Activated CD4-positive, alpha-beta T cell treated with anti-CD3 and anti-CD28 coated beads, Interleukin-2, amount 50 U/mL, for 1 hour (primary cell): ENCODE data around the gene COPG2.
"Not testable (repeated sequence)": the region's sequence is repeated elsewhere in the genome, so short reads cannot be mapped to it uniquely, and the experiment has no call there.

Experiments
- DNase-seq: peaks from one replicate; pipeline ENCODE4 v3.0.0-alpha.2; 2020

COPG2 gene

GRCh38 chr7:130554481-130554880, 114.1 kb downstream of the COPG2 start:
- no peak for DNase-seq

GRCh38 chr7:130553398-130554029, 115.0 kb downstream of the COPG2 start:
- no peak for DNase-seq

GRCh38 chr7:130544356-130544755, 124.2 kb downstream of the COPG2 start:
- DNase-seq, result no peak

GRCh38 chr7:130543487-130544010, 125.0 kb downstream of the COPG2 start:
- no peak for DNase-seq

GRCh38 chr7:130542297-130542696, 126.3 kb downstream of the COPG2 start:
- DNase-seq, result not testable (repeated sequence)

GRCh38 chr7:130541287-130541686, 127.3 kb downstream of the COPG2 start:
- not testable (repeated sequence) for DNase-seq

- not testable (repeated sequence) for DNase-seq
These were observed 130.7 kb downstream of the COPG2 start for GRCh38 chr7:130537894-130538293.

- no peak for DNase-seq
These were observed 139.1 kb downstream of the COPG2 start for GRCh38 chr7:130529417-130529816.

- DNase-seq, result not testable (repeated sequence)
These were observed 140.7 kb downstream of the COPG2 start for GRCh38 chr7:130527752-130528355.

- DNase-seq, result no peak
These were observed 143.9 kb downstream of the COPG2 start for GRCh38 chr7:130524628-130525027.

GRCh38 chr7:130523519-130524125, 144.9 kb downstream of the COPG2 start:
- DNase-seq, result not testable (repeated sequence)

GRCh38 chr7:130521258-130521951, 147.1 kb downstream of the COPG2 start:
- no peak for DNase-seq

- no peak for DNase-seq
These were observed 153.1 kb downstream of the COPG2 start for GRCh38 chr7:130515315-130516040.

- no peak for DNase-seq
These were observed 155.1 kb downstream of the COPG2 start for GRCh38 chr7:130513447-130513846.

- DNase-seq, result not testable (repeated sequence)
These were observed 156.5 kb downstream of the COPG2 start for GRCh38 chr7:130512038-130512437.

GRCh38 chr7:130506358-130506757, 162.2 kb downstream of the COPG2 start:
- DNase-seq, result no peak

GRCh38 chr7:130505753-130506152, 162.8 kb downstream of the COPG2 start:
- DNase-seq, result no peak

- DNase-seq, result no peak
These were observed 167.6 kb downstream of the COPG2 start for GRCh38 chr7:130500910-130501309.

- DNase-seq, result no peak
These were observed 168.1 kb downstream of the COPG2 start for GRCh38 chr7:130500463-130500862.

GRCh38 chr7:130494431-130494858, 174.1 kb downstream of the COPG2 start:
- no peak for DNase-seq

- no peak for DNase-seq
These were observed 175.2 kb downstream of the COPG2 start for GRCh38 chr7:130493275-130493873.
